Measurements from ENCODE around the gene SMIM10. TPM values are rescaled to one million over a fixed set of nuclear protein-coding genes. Genes with fewer than 3 reads are reported as not detected.
"Not testable (repeated sequence)": the region's sequence is repeated elsewhere in the genome, so short reads cannot be mapped to it uniquely, and the experiment has no call there.

Gene SMIM10
- total RNA-seq = 1 to 10 TPM; 1.8 to 7.5 (median 6.3) TPM

- no peaks in the 10 kb centered on the region for H3K4me1 ChIP-seq
- 9 to 21% methylated on average over 12 to 14 of the region's 45 CpGs for WGBS, 2 donors
- intact Hi-C loops (cut with DNase I) = no loop called here
- no peaks in the 10 kb centered on the region for H3K27me3 ChIP-seq
- TF ChIP-seq POLR2A (IDR thresholded peaks at IDR 0.05) = peak in 1 of 2 donors; percentile 19
- TF ChIP-seq CTCF (IDR thresholded peaks at IDR 0.05) = no peak
- peak; percentile 60 to 65 for DNase-seq
- peak within 1 kb of the TSS in 1 of 3 donors; percentile 23 for H3K4me3 ChIP-seq (replicated peaks in 1 of 3)
- no peaks in the 10 kb centered on the region for H3K9me3 ChIP-seq
- H3K27ac ChIP-seq = peak within 1 kb of the TSS in 1 of 3 donors; percentile 26
- H3K36me3 ChIP-seq = no peaks in the 10 kb centered on the region
Observed at GRCh38 chrX:134990801-134991481, at the start of gene SMIM10. SMIM10 (plus strand) TSS chrX:134990991; CDS start chrX:134991096, 105 bp downstream.

- H3K36me3 ChIP-seq; H3K9me3 ChIP-seq; H3K4me3 ChIP-seq (replicated peaks in 1 of 3); DNase-seq; H3K27me3 ChIP-seq; H3K4me1 ChIP-seq; H3K27ac ChIP-seq; intact Hi-C loops (cut with DNase I): not testable (repeated sequence)
- 95 to 98% methylated on average over 6 of the region's 6 CpGs for WGBS, 2 donors
Observed at GRCh38 chrX:134946364-134946763, 44.4 kb upstream of the SMIM10 start.

- H3K4me1 ChIP-seq = no peaks in the 10 kb centered on the region
- no peak overlapping the region for H3K4me3 ChIP-seq (replicated peaks in 1 of 3)
- TF ChIP-seq POLR2A (IDR thresholded peaks at IDR 0.05) (no peak), CTCF (IDR thresholded peaks at IDR 0.05) (no peak)
- WGBS, 2 donors = 76 to 79% methylated on average over 2 to 3 of the region's 3 CpGs
- H3K27me3 ChIP-seq = no peaks in the 10 kb centered on the region
- H3K9me3 ChIP-seq = no peaks in the 10 kb centered on the region
- no peak overlapping the region for H3K27ac ChIP-seq
- DNase-seq = no peak
- intact Hi-C loops (cut with DNase I) = no loop called here
- H3K36me3 ChIP-seq = no peaks in the 10 kb centered on the region
Observed at GRCh38 chrX:134948333-134949241, 42.2 kb upstream of the SMIM10 start.

- no peaks in the 10 kb centered on the region for H3K4me1 ChIP-seq
- no peaks in the 10 kb centered on the region for H3K27me3 ChIP-seq
- no peaks in the 10 kb centered on the region for H3K9me3 ChIP-seq
- no peak overlapping the region for H3K27ac ChIP-seq
- 84 to 87% methylated on average over 3 of the region's 3 CpGs for WGBS, 2 donors
- no peak overlapping the region for H3K4me3 ChIP-seq (replicated peaks in 1 of 3)
- H3K36me3 ChIP-seq = no peaks in the 10 kb centered on the region
- DNase-seq = no peak
- intact Hi-C loops (cut with DNase I) = no loop called here
- TF ChIP-seq CTCF (IDR thresholded peaks at IDR 0.05) (no peak), POLR2A (IDR thresholded peaks at IDR 0.05) (no peak)
Observed at GRCh38 chrX:134949271-134949670, 41.5 kb upstream of the SMIM10 start.

- TF ChIP-seq CTCF (IDR thresholded peaks at IDR 0.05) = no peak
- no peak for TF ChIP-seq POLR2A (IDR thresholded peaks at IDR 0.05)
Observed at GRCh38 chrX:134957836-134958235, 33.0 kb upstream of the SMIM10 start.

GRCh38 chrX:134960366-134960765, 30.4 kb upstream of the SMIM10 start:
- not testable (repeated sequence) for H3K4me1 ChIP-seq; H3K4me3 ChIP-seq (replicated peaks in 1 of 3); DNase-seq; H3K27me3 ChIP-seq; H3K27ac ChIP-seq; H3K36me3 ChIP-seq; H3K9me3 ChIP-seq
- intact Hi-C loops (cut with DNase I) = loop anchor here (5.0 kb wide), 1 partner anchor 127 kb away; no protein-coding TSS in a partner anchor
- 73% methylated on average over 4 of the region's 26 CpGs; no CpG with 5 or more reads in 1 of the 2 donors for WGBS, 2 donors

More at GRCh38 chrX:134957836-134958235, 33.0 kb upstream of the SMIM10 start:
- Histone ChIP-seq H3K4me1 (no peaks in the 10 kb centered on the region), H3K36me3 (no peaks in the 10 kb centered on the region), H3K9me3 (no peaks in the 10 kb centered on the region), H3K4me3 (replicated peaks in 1 of 3) (no peak overlapping the region), H3K27ac (no peak overlapping the region), H3K27me3 (no peaks in the 10 kb centered on the region)
- DNase-seq = no peak
- intact Hi-C loops (cut with DNase I) = no loop called here
- WGBS, 2 donors = 95 to 100% methylated on average over 1 of the region's 1 CpG

All from thyroid gland (tissue), 4 donors.